Right atrium auricular region (tissue), 2 donors: Measurements from ENCODE around the gene SLC22A15. TPM values are rescaled to one million over a fixed set of nuclear protein-coding genes. Genes with fewer than 3 reads are reported as not detected.
A peak's percentile ranks its signal among the peaks of the same experiment; 100 is the strongest.

ENCODE experiments used
- DNase-seq: peaks from one replicate; pipeline ENCODE4 v3.0.0-alpha.2; 2019; ENCODE audit warnings: low spot score
- H3K27ac ChIP-seq, 2 donors: fragments of 200-600 bp; sonication (generic); 1 replicate in 1 of 2; 2 replicates in 1 of 2; pipeline ENCODE4 v1.5.1; 2016 to 2019
- H3K27me3 ChIP-seq, 2 donors: fragments of 200-600 bp; sonication (generic); one replicate each; pipeline versions ENCODE4 v1.5.1 to v1.6.0; 2017 to 2019
- H3K36me3 ChIP-seq: fragments of 200-600 bp; sonication (generic); one replicate; pipeline ENCODE4 v1.5.1; 2016
- H3K4me1 ChIP-seq, 2 donors: fragments of 200-600 bp; sonication (generic); one replicate each; pipeline versions ENCODE4 v1.5.1 to v1.6.0; 2017 to 2019
- H3K4me3 ChIP-seq, 2 donors: fragments of 200-600 bp; sonication (generic); 1 replicate in 1 of 2; 2 replicates in 1 of 2; pipeline ENCODE4 v1.5.1; 2017 to 2019; ENCODE audit warnings: mild to moderate bottlenecking in 1 of 2, moderate library complexity in 1 of 2
- H3K9me3 ChIP-seq, 2 donors: fragments of 200-600 bp; sonication (generic); one replicate each; pipeline ENCODE4 v1.5.1; 2019
- CTCF ChIP-seq, 2 donors: fragments of 200-600 bp; sonication (generic); IDR thresholded peaks; one replicate each; pipeline ENCODE4 v1.5.1; 2019; ENCODE audit warnings: antibody characterized with exemption in 2 of 2
- total RNA-seq, 2 donors: library from RNA; depleted of rRNA; stranded (reverse); fragments of >200 nt; gene quantifications; one replicate each; pipeline ENCODE4 v1.1.0, GENCODE V29; 2016

SLC22A15 gene
- total RNA-seq, 2 donors from 2014 or later: 3.9 to 10.1 TPM

GRCh38 chr1:116062201-116062600, 85.9 kb downstream of the SLC22A15 start:
- H3K36me3 ChIP-seq: no peaks in the 10 kb centered on the region
- no peak overlapping the region for H3K27ac ChIP-seq
- TF ChIP-seq CTCF (IDR thresholded peaks at IDR 0.05): no peak
- no peak for DNase-seq
- no peak overlapping the region for H3K4me3 ChIP-seq
- peaks cover 0 to 12% of the 10 kb centered on the region in 2 donors for H3K9me3 ChIP-seq
- no peaks in the 10 kb centered on the region for H3K4me1 ChIP-seq
- H3K27me3 ChIP-seq: no peaks in the 10 kb centered on the region

GRCh38 chr1:116064616-116065015, 88.3 kb downstream of the SLC22A15 start:
- Histone ChIP-seq H3K27ac (no peak overlapping the region), H3K27me3 (no peaks in the 10 kb centered on the region), H3K4me3 (no peak overlapping the region), H3K9me3 (no peaks in the 10 kb centered on the region), H3K4me1 (no peaks in the 10 kb centered on the region), H3K36me3 (no peaks in the 10 kb centered on the region)
- TF ChIP-seq CTCF (IDR thresholded peaks at IDR 0.05): no peak
- no peak for DNase-seq

GRCh38 chr1:116066868-116067565, 90.7 kb downstream of the SLC22A15 start:
- Histone ChIP-seq H3K27ac (peak overlapping the region; percentile 60 to 71), H3K4me1 (no peaks in the 10 kb centered on the region), H3K27me3 (no peaks in the 10 kb centered on the region), H3K36me3 (peaks cover 5% of the 10 kb centered on the region), H3K9me3 (no peaks in the 10 kb centered on the region), H3K4me3 (no peak overlapping the region)
- no peak for TF ChIP-seq CTCF (IDR thresholded peaks at IDR 0.05)
- DNase-seq: no peak

GRCh38 chr1:116067566-116067890, 91.2 kb downstream of the SLC22A15 start:
- H3K27me3 ChIP-seq: no peaks in the 10 kb centered on the region
- H3K9me3 ChIP-seq: no peaks in the 10 kb centered on the region
- H3K4me1 ChIP-seq: no peaks in the 10 kb centered on the region
- no peak overlapping the region for H3K4me3 ChIP-seq
- H3K36me3 ChIP-seq: peaks cover 5% of the 10 kb centered on the region
- peak overlapping the region; percentile 60 to 71 for H3K27ac ChIP-seq
- DNase-seq: peak; percentile 61
- TF ChIP-seq CTCF (IDR thresholded peaks at IDR 0.05): no peak

GRCh38 chr1:116075575-116075974, 99.3 kb downstream of the SLC22A15 start:
- DNase-seq: no peak
- H3K9me3 ChIP-seq: no peaks in the 10 kb centered on the region
- TF ChIP-seq CTCF (IDR thresholded peaks at IDR 0.05): no peak
- H3K4me3 ChIP-seq: no peak overlapping the region
- no peak overlapping the region for H3K27ac ChIP-seq
- no peaks in the 10 kb centered on the region for H3K27me3 ChIP-seq
- no peaks in the 10 kb centered on the region for H3K4me1 ChIP-seq
- peaks cover 7% of the 10 kb centered on the region for H3K36me3 ChIP-seq

- Histone ChIP-seq H3K27ac (no peak overlapping the region), H3K27me3 (no peaks in the 10 kb centered on the region), H3K36me3 (peaks cover 6% of the 10 kb centered on the region), H3K4me1 (no peaks in the 10 kb centered on the region), H3K9me3 (no peaks in the 10 kb centered on the region), H3K4me3 (no peak overlapping the region)
- no peak for DNase-seq
- TF ChIP-seq CTCF (IDR thresholded peaks at IDR 0.05): no peak
These were observed 99.7 kb downstream of the SLC22A15 start for GRCh38 chr1:116075990-116076389.
